Ishikawa (cell line): ENCODE measurements around the gene SAMSN1.

Experiments
- CEBPB ChIP-seq: IDR thresholded peaks from 2 replicates; pipeline ENCODE4 v1.6.1; 2012
- CREB1 ChIP-seq: IDR thresholded peaks from 2 replicates; pipeline ENCODE4 v1.6.1; 2012; ENCODE audit warnings: low read depth
- EGR1 ChIP-seq: IDR thresholded peaks from 2 replicates; pipeline ENCODE4 v1.6.1; 2012
- EP300 ChIP-seq: IDR thresholded peaks from 2 replicates; pipeline ENCODE4 v1.6.1; 2012; ENCODE audit warnings: borderline replicate concordance
- FOXM1 ChIP-seq: IDR thresholded peaks from 2 replicates; pipeline ENCODE4 v1.6.1; 2012; ENCODE audit warnings: low read depth, borderline replicate concordance
- NFIC ChIP-seq: IDR thresholded peaks from 2 replicates; pipeline ENCODE4 v1.6.1; 2012
- RAD21 ChIP-seq: IDR thresholded peaks from 2 replicates; pipeline ENCODE4 v1.6.1; 2012; ENCODE audit warnings: low read depth
- TAF1 ChIP-seq: IDR thresholded peaks from 2 replicates; pipeline ENCODE4 v1.6.1; 2012; ENCODE audit warnings: low read depth, mild to moderate bottlenecking
- TCF12 ChIP-seq: IDR thresholded peaks from 2 replicates; pipeline ENCODE4 v1.6.1; 2012; ENCODE audit warnings: low read depth
- TEAD4 ChIP-seq: IDR thresholded peaks from 2 replicates; pipeline ENCODE4 v1.6.1; 2012
- USF1 ChIP-seq: IDR thresholded peaks from 2 replicates; pipeline ENCODE4 v1.6.1; 2012
- YY1 ChIP-seq: IDR thresholded peaks from 2 replicates; pipeline ENCODE4 v1.6.1; 2012; ENCODE audit warnings: low read depth
- ZBTB7A ChIP-seq: IDR thresholded peaks from 2 replicates; pipeline ENCODE4 v1.6.1; 2012; ENCODE audit warnings: low read depth
- TF ChIP-seq, protein P1 (sequence below): IDR thresholded peaks from 2 replicates; pipeline ENCODE4 v1.6.1; 2012; ENCODE audit warnings: low read depth, mild to moderate bottlenecking
- TF ChIP-seq, protein P2 (sequence below): IDR thresholded peaks from 2 replicates; pipeline ENCODE4 v1.6.1; 2012

SAMSN1 gene

DNA sequence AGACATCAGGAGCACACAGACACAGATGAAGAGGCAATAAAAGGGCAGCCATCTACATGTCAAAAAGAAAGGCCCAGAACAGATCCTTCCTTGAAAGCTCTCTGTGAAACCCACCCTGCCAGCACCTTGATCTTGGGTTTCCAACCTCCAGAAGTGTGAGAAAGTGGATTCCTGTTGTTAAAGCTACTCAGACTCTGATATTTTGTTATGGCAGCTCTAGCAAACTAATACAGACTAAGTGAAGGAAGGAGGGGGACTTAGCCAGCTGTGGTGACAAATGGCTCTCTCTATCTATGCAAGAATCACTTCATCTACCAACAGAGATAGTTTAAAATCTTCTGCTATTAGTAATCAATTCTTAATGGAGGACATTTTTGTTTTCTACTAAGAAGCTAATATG is 10.4 kb downstream of the SAMSN1 start:
- TF ChIP-seq ZBTB7A (no peak), TAF1 (no peak), TCF12 (no peak), USF1 (no peak), FOXM1 (no peak), CEBPB (no peak), TEAD4 (no peak), RAD21 (no peak), EP300 (no peak), NFIC (no peak), CREB1 (no peak), YY1 (no peak), EGR1 (no peak)
- TF ChIP-seq, protein P1, sequence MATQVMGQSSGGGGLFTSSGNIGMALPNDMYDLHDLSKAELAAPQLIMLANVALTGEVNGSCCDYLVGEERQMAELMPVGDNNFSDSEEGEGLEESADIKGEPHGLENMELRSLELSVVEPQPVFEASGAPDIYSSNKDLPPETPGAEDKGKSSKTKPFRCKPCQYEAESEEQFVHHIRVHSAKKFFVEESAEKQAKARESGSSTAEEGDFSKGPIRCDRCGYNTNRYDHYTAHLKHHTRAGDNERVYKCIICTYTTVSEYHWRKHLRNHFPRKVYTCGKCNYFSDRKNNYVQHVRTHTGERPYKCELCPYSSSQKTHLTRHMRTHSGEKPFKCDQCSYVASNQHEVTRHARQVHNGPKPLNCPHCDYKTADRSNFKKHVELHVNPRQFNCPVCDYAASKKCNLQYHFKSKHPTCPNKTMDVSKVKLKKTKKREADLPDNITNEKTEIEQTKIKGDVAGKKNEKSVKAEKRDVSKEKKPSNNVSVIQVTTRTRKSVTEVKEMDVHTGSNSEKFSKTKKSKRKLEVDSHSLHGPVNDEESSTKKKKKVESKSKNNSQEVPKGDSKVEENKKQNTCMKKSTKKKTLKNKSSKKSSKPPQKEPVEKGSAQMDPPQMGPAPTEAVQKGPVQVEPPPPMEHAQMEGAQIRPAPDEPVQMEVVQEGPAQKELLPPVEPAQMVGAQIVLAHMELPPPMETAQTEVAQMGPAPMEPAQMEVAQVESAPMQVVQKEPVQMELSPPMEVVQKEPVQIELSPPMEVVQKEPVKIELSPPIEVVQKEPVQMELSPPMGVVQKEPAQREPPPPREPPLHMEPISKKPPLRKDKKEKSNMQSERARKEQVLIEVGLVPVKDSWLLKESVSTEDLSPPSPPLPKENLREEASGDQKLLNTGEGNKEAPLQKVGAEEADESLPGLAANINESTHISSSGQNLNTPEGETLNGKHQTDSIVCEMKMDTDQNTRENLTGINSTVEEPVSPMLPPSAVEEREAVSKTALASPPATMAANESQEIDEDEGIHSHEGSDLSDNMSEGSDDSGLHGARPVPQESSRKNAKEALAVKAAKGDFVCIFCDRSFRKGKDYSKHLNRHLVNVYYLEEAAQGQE: no peak

DNA sequence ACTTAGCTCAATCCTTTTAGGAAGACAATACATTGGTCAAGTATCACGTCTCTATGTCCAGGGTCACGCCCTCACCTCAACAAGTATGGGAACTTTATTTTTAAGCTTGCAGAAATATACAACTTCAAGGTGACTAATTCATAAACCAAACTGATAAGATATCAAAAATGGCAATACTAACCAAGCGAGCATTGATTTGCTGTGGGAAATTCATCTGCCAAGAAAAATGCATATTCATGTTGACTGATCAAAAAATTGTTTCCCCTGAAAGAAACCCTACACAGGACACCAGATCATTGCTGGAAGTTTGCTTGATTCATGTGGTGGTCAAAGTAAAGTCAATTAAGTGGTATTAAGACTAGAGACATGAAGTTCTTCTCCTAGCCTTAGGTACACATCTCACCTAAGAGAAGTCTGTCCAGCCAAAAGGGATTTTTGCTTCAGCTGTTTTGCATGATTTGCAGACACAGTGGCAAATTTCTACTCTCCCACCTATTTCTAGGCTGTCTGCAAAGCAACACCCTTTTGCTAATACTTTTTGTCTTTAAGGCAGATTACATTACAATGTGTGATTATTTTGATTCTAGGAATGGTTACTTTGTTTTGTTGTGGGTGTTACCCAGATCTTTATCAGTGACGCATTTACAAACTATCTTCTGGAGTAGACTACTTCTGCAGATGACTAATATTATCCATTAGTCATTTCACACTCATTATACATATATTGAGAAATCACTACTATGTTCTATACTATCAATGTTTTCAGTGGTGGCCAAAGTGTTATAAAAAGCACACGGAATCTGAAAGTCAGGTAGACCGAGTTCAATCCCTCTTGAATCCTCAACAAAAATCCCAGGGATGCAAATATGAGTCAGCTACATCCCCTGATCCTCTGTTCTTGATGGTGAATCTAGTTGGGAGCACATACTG is 12.4 kb downstream of the SAMSN1 start:
- TF ChIP-seq ZBTB7A (no peak), YY1 (no peak), CREB1 (no peak), TCF12 (no peak), USF1 (no peak), CEBPB (no peak), TAF1 (no peak), EGR1 (no peak), TEAD4 (no peak), RAD21 (no peak), NFIC (no peak), EP300 (no peak)
- TF ChIP-seq, protein P2, sequence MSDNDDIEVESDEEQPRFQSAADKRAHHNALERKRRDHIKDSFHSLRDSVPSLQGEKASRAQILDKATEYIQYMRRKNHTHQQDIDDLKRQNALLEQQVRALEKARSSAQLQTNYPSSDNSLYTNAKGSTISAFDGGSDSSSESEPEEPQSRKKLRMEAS: no peak
- TF ChIP-seq, protein P1: no peak

DNA sequence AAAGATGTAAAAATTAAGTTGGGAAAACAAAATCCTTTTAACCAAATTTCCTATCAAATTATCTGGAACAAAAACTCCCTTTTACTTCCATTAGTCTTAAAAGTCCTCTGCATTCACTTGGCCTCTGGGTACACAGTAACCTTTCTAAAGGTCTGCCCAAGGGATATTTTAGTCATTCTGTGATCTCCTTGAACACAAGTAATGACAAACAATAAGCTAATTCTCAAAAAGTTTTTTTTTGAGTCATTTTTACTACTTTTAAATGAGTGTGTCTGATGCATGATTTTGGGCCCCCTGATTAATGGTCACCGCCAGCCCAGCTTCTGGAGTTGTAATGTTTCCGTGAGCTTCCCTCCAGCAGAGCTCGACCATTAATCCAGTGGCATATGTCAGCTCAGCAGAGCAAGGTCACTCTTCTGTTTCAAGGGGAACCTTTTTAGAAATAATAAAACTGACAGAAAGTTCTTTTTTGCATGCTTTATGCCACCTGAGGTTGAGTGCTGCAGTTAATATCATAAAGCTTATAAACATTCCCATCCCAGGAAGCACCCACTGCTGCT is 14.3 kb downstream of the SAMSN1 start:
- TF ChIP-seq TEAD4 (no peak), ZBTB7A (no peak), EGR1 (no peak), TCF12 (no peak), RAD21 (no peak), USF1 (no peak), CREB1 (no peak), EP300 (no peak), CEBPB (no peak), YY1 (no peak), TAF1 (no peak), FOXM1 (no peak), NFIC (no peak)
- TF ChIP-seq, protein P1: no peak
- TF ChIP-seq, protein P2: no peak
